Effector memory CD4-positive, alpha-beta T cell (primary cell): ENCODE results near the gene DRD1.
"Not testable (repeated sequence)": the region's sequence is repeated elsewhere in the genome, so short reads cannot be mapped to it uniquely, and the experiment has no call there.

Experiments
- DNase-seq, 3 donors: peaks; one replicate each; pipeline ENCODE4 v3.0.0-alpha.2; 2020
- H3K27ac ChIP-seq: 2 replicates; pipeline ENCODE4 v1.7.0; 2013; ENCODE audit warnings: mild to moderate bottlenecking, low read length, moderate library complexity; ENCODE audit not compliant: insufficient read depth, poor library complexity, severe bottlenecking
- H3K27me3 ChIP-seq: replicated peaks from 2 replicates; pipeline ENCODE4 v1.7.0; 2013; ENCODE audit warnings: mild to moderate bottlenecking, low read length; ENCODE audit not compliant: insufficient read depth, control insufficient read depth, poor library complexity, severe bottlenecking
- H3K36me3 ChIP-seq: 2 replicates; pipeline ENCODE4 v1.7.0; 2013; ENCODE audit warnings: mild to moderate bottlenecking, low read length, moderate library complexity; ENCODE audit not compliant: control insufficient read depth, insufficient read depth
- H3K4me1 ChIP-seq: 2 replicates; pipeline ENCODE4 v1.7.0; 2013; ENCODE audit warnings: low read length, mild to moderate bottlenecking; ENCODE audit not compliant: control insufficient read depth, insufficient read depth, poor library complexity, severe bottlenecking
- H3K4me3 ChIP-seq: 2 replicates; pipeline ENCODE4 v1.7.0; 2013; ENCODE audit warnings: low read length, low read depth, mild to moderate bottlenecking; ENCODE audit not compliant: insufficient read depth, poor library complexity, severe bottlenecking
- H3K9me3 ChIP-seq: 2 replicates; pipeline ENCODE4 v1.7.0; 2013; ENCODE audit warnings: mild to moderate bottlenecking, low read length, moderate library complexity; ENCODE audit not compliant: control insufficient read depth

DRD1 gene

DNA sequence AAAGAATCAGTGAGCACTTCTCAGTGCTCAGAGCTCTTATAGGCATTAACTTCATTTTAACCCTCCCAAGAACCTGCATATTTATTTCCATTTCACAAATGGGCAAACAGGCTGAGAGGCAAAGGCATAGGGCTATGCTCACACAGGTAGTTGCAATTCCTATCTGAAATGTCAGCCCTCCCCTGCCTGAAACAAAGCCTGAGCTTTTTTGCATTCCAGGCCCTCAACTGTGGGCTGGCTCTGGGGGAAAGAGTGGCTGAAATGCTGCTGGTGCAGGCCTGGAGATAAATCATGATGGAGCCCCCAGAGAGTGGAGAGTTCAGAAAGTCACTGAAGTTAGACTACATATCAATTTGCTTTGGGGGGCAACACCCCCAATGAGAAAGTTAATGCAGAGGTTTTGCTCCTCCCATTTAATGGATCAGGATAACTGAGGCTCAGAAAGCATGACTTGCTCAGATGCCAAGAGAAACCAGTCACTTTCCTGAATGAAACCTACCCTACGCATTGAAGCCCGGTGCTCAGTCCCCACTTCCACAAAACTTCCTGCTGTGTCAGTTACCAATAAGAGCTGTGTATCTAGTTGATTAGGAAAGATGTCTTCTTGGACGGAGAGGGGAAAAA lies 5.6 kb downstream of the DRD1 start:
- Histone ChIP-seq H3K27me3 (peaks cover 10% of the 10 kb centered on the region), H3K36me3 (no peaks in the 10 kb centered on the region)
- no peak for DNase-seq

GRCh38 chr5:175436359-175436758 lies 7.6 kb downstream of the DRD1 start:
- no peak for DNase-seq
- Histone ChIP-seq H3K4me1 (no peaks in the 10 kb centered on the region), H3K27me3 (no peaks in the 10 kb centered on the region), H3K9me3 (no peaks in the 10 kb centered on the region), H3K36me3 (no peaks in the 10 kb centered on the region), H3K4me3 (no peak overlapping the region), H3K27ac (no peak overlapping the region)

More for the DNA sequence above, 5.6 kb downstream of the DRD1 start:
- Histone ChIP-seq H3K4me1 (no peaks in the 10 kb centered on the region), H3K27ac (no peak overlapping the region), H3K9me3 (no peaks in the 10 kb centered on the region), H3K4me3 (no peak overlapping the region)

GRCh38 chr5:175434800-175435199 lies 9.2 kb downstream of the DRD1 start:
- no peaks in the 10 kb centered on the region for H3K4me1 ChIP-seq
- no peak for DNase-seq
- H3K27me3 ChIP-seq, result no peaks in the 10 kb centered on the region
- H3K27ac ChIP-seq, result no peak overlapping the region
- H3K4me3 ChIP-seq, result no peak overlapping the region
- no peaks in the 10 kb centered on the region for H3K36me3 ChIP-seq
- no peaks in the 10 kb centered on the region for H3K9me3 ChIP-seq

DNA sequence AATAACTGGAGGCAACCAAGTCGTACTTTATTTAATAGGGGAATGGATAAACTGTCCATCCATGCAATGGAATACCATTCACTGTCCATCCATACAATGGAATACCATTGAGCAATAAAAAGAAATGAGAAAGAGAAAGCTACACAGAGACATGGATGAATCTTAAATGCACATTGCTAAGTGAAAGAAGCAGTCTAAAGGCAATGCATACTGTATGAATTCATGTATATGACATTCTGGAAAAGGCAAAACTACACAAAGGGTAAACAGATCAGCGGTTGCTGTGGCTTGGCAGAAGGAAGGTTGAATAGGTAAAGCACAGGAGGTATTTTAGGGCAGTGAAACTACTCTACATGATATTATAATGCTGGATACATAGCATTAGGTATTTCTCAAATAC lies 16.2 kb downstream of the DRD1 start:
- H3K36me3 ChIP-seq, result no peaks in the 10 kb centered on the region
- H3K4me1 ChIP-seq, result no peaks in the 10 kb centered on the region
- no peak for DNase-seq
- H3K4me3 ChIP-seq, result no peak overlapping the region
- H3K27me3 ChIP-seq, result no peaks in the 10 kb centered on the region
- no peaks in the 10 kb centered on the region for H3K9me3 ChIP-seq
- no peak overlapping the region for H3K27ac ChIP-seq

DNA sequence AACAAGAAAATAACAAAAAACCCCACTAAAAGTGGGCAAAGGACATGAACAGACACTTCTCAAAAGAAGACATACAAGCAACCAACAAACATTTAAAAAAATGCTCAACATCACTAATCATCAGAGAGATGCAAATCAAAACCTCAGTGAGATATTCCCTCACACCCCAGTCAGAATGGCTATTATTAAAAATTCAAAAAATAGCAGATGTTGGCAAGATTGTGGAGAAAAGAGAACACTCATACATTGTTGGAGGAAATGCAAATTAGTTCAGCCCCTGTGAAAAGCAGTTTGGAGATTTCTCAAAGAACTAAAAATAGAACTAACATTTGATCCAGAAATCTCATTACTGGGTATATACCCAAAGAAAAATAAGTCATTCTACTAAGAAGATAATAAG lies 19.4 kb downstream of the DRD1 start:
- H3K4me3 ChIP-seq, H3K36me3 ChIP-seq, H3K27me3 ChIP-seq, DNase-seq, H3K4me1 ChIP-seq, H3K9me3 ChIP-seq, H3K27ac ChIP-seq: not testable (repeated sequence)

- Histone ChIP-seq H3K4me3 (no peak overlapping the region), H3K27ac (no peak overlapping the region), H3K4me1 (no peaks in the 10 kb centered on the region), H3K27me3 (no peaks in the 10 kb centered on the region), H3K9me3 (no peaks in the 10 kb centered on the region), H3K36me3 (no peaks in the 10 kb centered on the region)
- no peak for DNase-seq
Observed at GRCh38 chr5:175422058-175422457, 21.9 kb downstream of the DRD1 start.

- no peaks in the 10 kb centered on the region for H3K27me3 ChIP-seq
- no peak overlapping the region for H3K27ac ChIP-seq
- no peaks in the 10 kb centered on the region for H3K36me3 ChIP-seq
Observed at GRCh38 chr5:175420383-175420782, 23.6 kb downstream of the DRD1 start.

GRCh38 chr5:175418251-175418650 lies 25.7 kb downstream of the DRD1 start:
- no peaks in the 10 kb centered on the region for H3K4me1 ChIP-seq
- peaks cover 3% of the 10 kb centered on the region for H3K27me3 ChIP-seq
- H3K36me3 ChIP-seq, result no peaks in the 10 kb centered on the region
- no peak for DNase-seq
- H3K4me3 ChIP-seq, result no peak overlapping the region
- no peaks in the 10 kb centered on the region for H3K9me3 ChIP-seq
- H3K27ac ChIP-seq, result no peak overlapping the region

More at GRCh38 chr5:175420383-175420782, 23.6 kb downstream of the DRD1 start:
- no peaks in the 10 kb centered on the region for H3K4me1 ChIP-seq
- DNase-seq, result no peak
- no peak overlapping the region for H3K4me3 ChIP-seq
- no peaks in the 10 kb centered on the region for H3K9me3 ChIP-seq

- Histone ChIP-seq H3K27me3 (peaks cover 3% of the 10 kb centered on the region), H3K9me3 (no peaks in the 10 kb centered on the region), H3K4me1 (no peaks in the 10 kb centered on the region), H3K27ac (no peak overlapping the region), H3K4me3 (no peak overlapping the region), H3K36me3 (no peaks in the 10 kb centered on the region)
- DNase-seq, result no peak
Observed at GRCh38 chr5:175417384-175417783, 26.6 kb downstream of the DRD1 start.

DNA sequence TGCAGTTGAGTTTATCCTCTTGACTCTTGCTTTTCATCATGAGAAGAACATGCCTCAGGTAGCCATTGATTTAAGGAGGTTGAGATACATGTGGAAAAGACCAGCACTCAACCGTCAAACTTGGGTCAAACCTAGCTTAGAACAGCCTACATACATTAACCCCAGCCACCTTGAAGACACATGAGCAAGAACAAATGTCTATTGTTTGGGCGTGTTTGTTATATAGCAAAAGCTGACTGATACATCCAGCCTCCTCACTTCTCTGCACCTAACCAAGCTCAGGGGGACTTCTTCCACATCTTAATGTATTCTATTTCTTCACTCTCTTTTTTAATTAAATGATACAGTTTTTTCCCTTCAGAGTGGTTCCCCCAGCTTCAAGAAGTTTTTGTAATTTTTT lies 28.7 kb downstream of the DRD1 start:
- Histone ChIP-seq H3K9me3 (no peaks in the 10 kb centered on the region), H3K27me3 (peaks cover 3% of the 10 kb centered on the region), H3K4me3 (no peak overlapping the region), H3K4me1 (no peaks in the 10 kb centered on the region), H3K27ac (no peak overlapping the region), H3K36me3 (no peaks in the 10 kb centered on the region)
- no peak for DNase-seq
